ENCODE results near the gene DPP10.

DPP10 gene

GRCh38 chr2:115163572-115163971 lies 721.1 kb downstream of the DPP10 start:
- no peak for DNase-seq

GRCh38 chr2:115165529-115166109 lies 723.2 kb downstream of the DPP10 start:
- no peak for DNase-seq

- no peak for DNase-seq
These were observed 726.0 kb downstream of the DPP10 start for GRCh38 chr2:115168457-115168856.

GRCh38 chr2:115169814-115170213 lies 727.4 kb downstream of the DPP10 start:
- DNase-seq, result no peak

- DNase-seq, result no peak
These were observed 729.3 kb downstream of the DPP10 start for GRCh38 chr2:115171751-115172150.

- DNase-seq, result no peak
These were observed 732.2 kb downstream of the DPP10 start for GRCh38 chr2:115174651-115175050.

- DNase-seq, result no peak
These were observed 740.7 kb downstream of the DPP10 start for GRCh38 chr2:115183144-115183543.

- DNase-seq, result no peak
These were observed 748.0 kb downstream of the DPP10 start for GRCh38 chr2:115190459-115190858.

GRCh38 chr2:115194623-115195022 lies 752.2 kb downstream of the DPP10 start:
- no peak for DNase-seq

- DNase-seq, result no peak
These were observed 754.1 kb downstream of the DPP10 start for GRCh38 chr2:115196587-115196986.

- no peak for DNase-seq
These were observed 757.5 kb downstream of the DPP10 start for GRCh38 chr2:115199966-115200365.

- no peak for DNase-seq
These were observed 758.9 kb downstream of the DPP10 start for GRCh38 chr2:115201386-115201785.

GRCh38 chr2:115208493-115209164 lies 766.2 kb downstream of the DPP10 start:
- no peak for DNase-seq

GRCh38 chr2:115214050-115214449 lies 771.6 kb downstream of the DPP10 start:
- no peak for DNase-seq

GRCh38 chr2:115219296-115219695 lies 776.9 kb downstream of the DPP10 start:
- no peak for DNase-seq

- DNase-seq, result no peak
These were observed 791.7 kb downstream of the DPP10 start for GRCh38 chr2:115234186-115234585.

GRCh38 chr2:115234737-115235136 lies 792.3 kb downstream of the DPP10 start:
- DNase-seq, result no peak

GRCh38 chr2:115248066-115248465 lies 805.6 kb downstream of the DPP10 start:
- no peak for DNase-seq

- no peak for DNase-seq
These were observed 834.9 kb downstream of the DPP10 start for GRCh38 chr2:115277366-115277765.

- DNase-seq, result no peak
These were observed 843.0 kb downstream of the DPP10 start for GRCh38 chr2:115285416-115285815.

GRCh38 chr2:115290478-115290877 lies 848.0 kb downstream of the DPP10 start:
- DNase-seq, result no peak

- DNase-seq, result no peak
These were observed 850.3 kb downstream of the DPP10 start for GRCh38 chr2:115292742-115293141.

GRCh38 chr2:115294999-115295398 lies 852.6 kb downstream of the DPP10 start:
- DNase-seq, result no peak

- DNase-seq, result no peak
These were observed 854.6 kb downstream of the DPP10 start for GRCh38 chr2:115297056-115297455.

GRCh38 chr2:115299199-115299598 lies 856.8 kb downstream of the DPP10 start:
- no peak for DNase-seq

Measured in NK-92 treated with Interleukin-12 subunit alpha and Interleukin-12 subunit beta, amount 100 ng/mL, for 24 hours (cell line).